ENCODE data around the gene TXNRD2. TPM values are rescaled to one million over a fixed set of nuclear protein-coding genes. Genes with fewer than 3 reads are reported as not detected.

Gene TXNRD2
- total RNA-seq, 4 donors from 2014 or later: 8.4 to 33.2 (median 15.7) TPM

- DNase-seq (ENCODE audit: low spot score in 2 of 2): no peak
- WGBS: 96% methylated on average over 2 of the region's 2 CpGs
- H3K9me3 ChIP-seq: no peaks in the 10 kb centered on the region
- H3K36me3 ChIP-seq: peaks cover 17% of the 10 kb centered on the region
- H3K27ac ChIP-seq: no peak overlapping the region
- TF ChIP-seq POLR2AphosphoS5 (IDR thresholded peaks at IDR 0.05): no peak
- TF ChIP-seq POLR2A (IDR thresholded peaks at IDR 0.05): no peak
- TF ChIP-seq, protein P1, sequence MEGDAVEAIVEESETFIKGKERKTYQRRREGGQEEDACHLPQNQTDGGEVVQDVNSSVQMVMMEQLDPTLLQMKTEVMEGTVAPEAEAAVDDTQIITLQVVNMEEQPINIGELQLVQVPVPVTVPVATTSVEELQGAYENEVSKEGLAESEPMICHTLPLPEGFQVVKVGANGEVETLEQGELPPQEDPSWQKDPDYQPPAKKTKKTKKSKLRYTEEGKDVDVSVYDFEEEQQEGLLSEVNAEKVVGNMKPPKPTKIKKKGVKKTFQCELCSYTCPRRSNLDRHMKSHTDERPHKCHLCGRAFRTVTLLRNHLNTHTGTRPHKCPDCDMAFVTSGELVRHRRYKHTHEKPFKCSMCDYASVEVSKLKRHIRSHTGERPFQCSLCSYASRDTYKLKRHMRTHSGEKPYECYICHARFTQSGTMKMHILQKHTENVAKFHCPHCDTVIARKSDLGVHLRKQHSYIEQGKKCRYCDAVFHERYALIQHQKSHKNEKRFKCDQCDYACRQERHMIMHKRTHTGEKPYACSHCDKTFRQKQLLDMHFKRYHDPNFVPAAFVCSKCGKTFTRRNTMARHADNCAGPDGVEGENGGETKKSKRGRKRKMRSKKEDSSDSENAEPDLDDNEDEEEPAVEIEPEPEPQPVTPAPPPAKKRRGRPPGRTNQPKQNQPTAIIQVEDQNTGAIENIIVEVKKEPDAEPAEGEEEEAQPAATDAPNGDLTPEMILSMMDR (IDR thresholded peaks at IDR 0.05): no peak
- no peak for TF ChIP-seq EP300 (IDR thresholded peaks at IDR 0.05)
- no peak overlapping the region for H3K4me3 ChIP-seq
- peaks cover 78% of the 10 kb centered on the region for H3K4me1 ChIP-seq
- H3K27me3 ChIP-seq: no peaks in the 10 kb centered on the region
These were observed 94.3 kb downstream of the TXNRD2 start for GRCh38 chr22:19847345-19847632.

GRCh38 chr22:19846620-19847344 lies 94.8 kb downstream of the TXNRD2 start:
- DNase-seq (ENCODE audit: low spot score in 2 of 2): no peak
- peaks cover 78% of the 10 kb centered on the region for H3K4me1 ChIP-seq
- no peak overlapping the region for H3K27ac ChIP-seq
- 83% methylated on average over 5 of the region's 9 CpGs for WGBS
- no peak overlapping the region for H3K4me3 ChIP-seq
- no peaks in the 10 kb centered on the region for H3K9me3 ChIP-seq
- no peaks in the 10 kb centered on the region for H3K27me3 ChIP-seq
- TF ChIP-seq, protein P1 (IDR thresholded peaks at IDR 0.05): no peak
- no peak for TF ChIP-seq POLR2AphosphoS5 (IDR thresholded peaks at IDR 0.05)
- TF ChIP-seq EP300 (IDR thresholded peaks at IDR 0.05): no peak
- no peak for TF ChIP-seq POLR2A (IDR thresholded peaks at IDR 0.05)
- H3K36me3 ChIP-seq: peaks cover 12% of the 10 kb centered on the region

DNA sequence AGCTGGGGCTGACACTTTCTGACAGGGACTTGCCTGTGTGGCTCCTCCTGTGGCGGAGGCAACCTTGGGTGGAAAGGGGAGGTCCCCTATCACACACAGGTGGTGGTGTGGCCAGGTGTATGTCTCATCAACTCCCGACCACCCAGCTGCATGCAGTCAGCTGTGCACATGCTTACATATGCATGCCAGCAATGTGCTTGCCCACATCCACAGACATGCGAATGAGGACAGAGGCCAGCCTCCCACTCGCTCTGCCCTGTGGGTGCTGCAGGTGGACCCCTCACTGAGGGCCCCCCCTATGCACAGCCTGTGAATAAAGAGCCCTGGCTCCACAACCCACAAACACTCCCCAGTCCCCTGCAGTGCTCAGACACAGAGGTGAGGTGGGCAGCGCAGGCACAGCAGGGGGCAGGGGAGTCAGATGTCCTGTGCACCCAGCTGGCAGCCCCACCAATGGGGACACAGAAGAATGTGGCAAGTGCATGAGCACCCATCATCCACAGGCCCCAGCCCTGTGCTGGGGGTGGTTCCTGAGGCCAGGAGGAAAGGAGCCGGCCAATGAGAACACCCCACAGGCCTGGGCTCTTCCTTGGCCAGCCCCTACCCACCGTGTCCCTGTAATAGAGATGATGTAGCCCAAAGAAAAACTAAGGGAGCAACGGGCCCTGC lies 96.4 kb downstream of the TXNRD2 start:
- no peaks in the 10 kb centered on the region for H3K9me3 ChIP-seq
- no peaks in the 10 kb centered on the region for H3K27me3 ChIP-seq
- no peak for TF ChIP-seq POLR2A (IDR thresholded peaks at IDR 0.05)
- peaks cover 62% of the 10 kb centered on the region for H3K4me1 ChIP-seq
- H3K27ac ChIP-seq: peak overlapping the region; percentile 39
- no peaks in the 10 kb centered on the region for H3K36me3 ChIP-seq
- no peak overlapping the region for H3K4me3 ChIP-seq
- no peak for DNase-seq (ENCODE audit: low spot score in 2 of 2)
- WGBS: 73% methylated on average over 4 of the region's 8 CpGs

DNA sequence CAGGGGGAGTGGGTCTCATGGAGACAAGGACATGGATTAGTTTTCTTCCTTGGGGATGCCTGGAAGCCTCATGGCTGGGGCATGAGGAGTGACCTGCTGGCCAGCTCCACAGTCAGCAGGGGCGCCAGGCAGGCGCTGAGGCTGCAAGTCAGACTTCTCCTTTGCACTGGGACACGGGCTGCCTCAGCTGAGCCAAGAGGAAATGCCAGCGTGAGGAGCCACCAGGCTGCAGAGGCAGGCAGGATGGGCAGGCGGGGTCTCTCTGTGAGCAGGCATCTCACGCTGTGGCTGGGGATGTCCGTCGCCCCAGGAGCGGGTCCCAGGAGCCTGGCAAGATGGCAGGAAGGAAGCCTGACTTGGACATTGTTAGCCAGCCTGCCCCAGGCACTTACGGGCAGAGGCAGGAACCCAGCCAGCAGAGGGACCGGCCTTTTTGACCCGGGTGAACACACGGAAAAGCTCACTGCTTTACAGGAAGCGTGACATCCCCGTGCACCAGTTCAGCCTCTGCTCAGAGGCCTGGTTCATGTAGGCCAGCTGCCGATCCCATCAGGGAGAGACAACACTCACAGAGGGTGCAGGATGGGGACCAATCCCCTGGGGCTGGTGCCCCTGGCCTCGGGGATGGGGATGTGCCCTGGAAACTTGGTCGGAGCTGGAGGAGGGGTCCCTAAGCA lies 97.1 kb downstream of the TXNRD2 start:
- 26% methylated on average over 7 of the region's 18 CpGs for WGBS
- Histone ChIP-seq H3K4me3 (no peak overlapping the region), H3K27me3 (no peaks in the 10 kb centered on the region), H3K4me1 (peaks cover 57% of the 10 kb centered on the region), H3K27ac (peak overlapping the region; percentile 39), H3K9me3 (no peaks in the 10 kb centered on the region), H3K36me3 (no peaks in the 10 kb centered on the region)
- TF ChIP-seq, protein P1 (IDR thresholded peaks at IDR 0.05): peak in 1 of 2 donors; percentile 8
- TF ChIP-seq POLR2AphosphoS5 (IDR thresholded peaks at IDR 0.05) (peak in 1 of 3 donors; percentile 9), EP300 (IDR thresholded peaks at IDR 0.05) (no peak)
- peak in 1 of 2 donors; percentile 82 for DNase-seq (ENCODE audit: low spot score in 2 of 2)

DNA sequence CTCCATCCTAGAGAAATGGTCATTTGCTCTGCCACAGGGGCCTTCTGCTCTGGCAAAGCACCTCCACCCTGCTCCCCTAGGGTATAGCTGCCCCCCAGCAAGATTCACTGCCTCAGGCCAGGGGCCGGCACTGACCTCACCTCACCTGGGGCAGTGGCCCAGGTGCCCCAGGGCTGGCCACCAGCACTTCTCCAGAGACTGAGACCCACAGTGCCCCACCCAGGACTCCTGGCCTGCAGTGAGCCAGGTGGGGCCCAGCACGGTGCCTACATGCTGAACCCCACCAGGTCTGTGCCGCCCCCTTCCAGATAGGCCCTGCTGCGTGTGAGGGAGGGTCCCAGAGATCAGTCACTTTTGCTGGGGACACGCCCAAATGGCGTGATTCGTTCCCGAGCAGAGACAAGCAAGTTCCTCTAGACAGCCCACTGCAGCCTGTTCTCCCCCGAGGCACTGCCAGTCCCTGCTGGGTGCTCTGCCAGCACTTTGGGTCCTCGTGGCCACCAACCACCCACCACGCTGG lies 97.7 kb downstream of the TXNRD2 start:
- H3K36me3 ChIP-seq: no peaks in the 10 kb centered on the region
- H3K4me1 ChIP-seq: peaks cover 51% of the 10 kb centered on the region
- TF ChIP-seq EP300 (IDR thresholded peaks at IDR 0.05): no peak
- TF ChIP-seq, protein P1 (IDR thresholded peaks at IDR 0.05): no peak
- no peak for TF ChIP-seq POLR2AphosphoS5 (IDR thresholded peaks at IDR 0.05)
- no peak for TF ChIP-seq POLR2A (IDR thresholded peaks at IDR 0.05)
- 30% methylated on average over 3 of the region's 11 CpGs for WGBS
- no peak overlapping the region for H3K4me3 ChIP-seq
- H3K9me3 ChIP-seq: no peaks in the 10 kb centered on the region
- H3K27ac ChIP-seq: peak overlapping the region; percentile 39
- no peak for DNase-seq (ENCODE audit: low spot score in 2 of 2)
- H3K27me3 ChIP-seq: no peaks in the 10 kb centered on the region
